HepG2 (cell line): ENCODE data around the gene SCAMP3. TPM values are rescaled to one million over a fixed set of nuclear protein-coding genes. Genes with fewer than 3 reads are reported as not detected.

Experiments
- CHD2 ChIP-seq: IDR thresholded peaks from 2 replicates; pipeline ENCODE4 v1.6.1; 2011; ENCODE audit warnings: low read depth, low read length, improper control_type of control experiment
- EP300 ChIP-seq, 3 experiments: sonication (generic) in 1 of 3; formaldehyde crosslinking in 1 of 3; IDR thresholded peaks; 2 replicates each; pipeline versions ENCODE4 v1.5.1 to v1.6.1; 2011 to 2020; ENCODE audit warnings: low read depth in 2 of 3, low read length in 2 of 3, borderline replicate concordance in 1 of 3, improper control_type of control experiment in 1 of 3, mild to moderate bottlenecking in 1 of 3, missing genetic modification reagents in 1 of 3, moderate library complexity in 1 of 3
- HNRNPL ChIP-seq: fragments of 200-400 bp; formaldehyde crosslinking; IDR thresholded peaks from 2 replicates; pipeline ENCODE4 v1.6.1; 2017; ENCODE audit warnings: mild to moderate bottlenecking, low read depth, low read length
- IKZF4 ChIP-seq: sonication (generic); formaldehyde crosslinking; IDR thresholded peaks from 2 replicates; pipeline ENCODE4 v1.5.1; 2020; ENCODE audit warnings: borderline replicate concordance, mild to moderate bottlenecking, low read depth, missing genetic modification reagents; ENCODE audit errors: not compliant biosample characterization
- NR2F1 ChIP-seq, 2 experiments: fragments of 450-650 bp in 1 of 2; formaldehyde crosslinking in 1 of 2; IDR thresholded peaks; 2 replicates each; pipeline versions ENCODE4 v1.5.0 to v1.6.1; 2016 to 2020; ENCODE audit warnings: mild to moderate bottlenecking in 1 of 2, missing compliant biosample characterization in 1 of 2, missing genetic modification reagents in 1 of 2, moderate library complexity in 1 of 2
- PAF1 ChIP-seq: IDR thresholded peaks from 2 replicates; pipeline ENCODE4 v1.6.1; 2016; ENCODE audit warnings: missing genetic modification reagents, missing compliant biosample characterization
- PRDM10 ChIP-seq: sonication (generic); formaldehyde crosslinking; IDR thresholded peaks from 2 replicates; pipeline ENCODE4 v1.4.0; 2020; ENCODE audit warnings: low read depth, missing genetic modification reagents
- RBFOX2 ChIP-seq: fragments of 200-400 bp; formaldehyde crosslinking; IDR thresholded peaks from 2 replicates; pipeline ENCODE4 v1.6.1; 2017; ENCODE audit warnings: low read depth, mild to moderate bottlenecking, low read length
- RORA ChIP-seq: sonication (generic); formaldehyde crosslinking; IDR thresholded peaks from 2 replicates; pipeline ENCODE4 v1.5.0; 2020; ENCODE audit warnings: mild to moderate bottlenecking, missing genetic modification reagents, moderate library complexity
- ZBTB21 ChIP-seq: sonication (generic); formaldehyde crosslinking; IDR thresholded peaks from 2 replicates; pipeline ENCODE4 v1.4.0; 2020; ENCODE audit warnings: missing genetic modification reagents
- ZGPAT ChIP-seq: IDR thresholded peaks from 2 replicates; pipeline ENCODE4 v1.6.1; 2016; ENCODE audit warnings: mild to moderate bottlenecking
- ZNF24 ChIP-seq: fragments of 450-650 bp; IDR thresholded peaks from 2 replicates; pipeline ENCODE4 v1.6.1; 2017; ENCODE audit warnings: antibody characterized with exemption, mild to moderate bottlenecking
- ZNF296 ChIP-seq: sonication (generic); formaldehyde crosslinking; conservative IDR thresholded peaks from 2 replicates; pipeline ENCODE4 v1.5.0; 2020; ENCODE audit warnings: mild to moderate bottlenecking, missing genetic modification reagents
- ZNF446 ChIP-seq: sonication (generic); formaldehyde crosslinking; IDR thresholded peaks from 2 replicates; pipeline ENCODE4 v1.5.0; 2020; ENCODE audit warnings: mild to moderate bottlenecking, missing genetic modification reagents
- ZNF564 ChIP-seq: sonication (generic); formaldehyde crosslinking; IDR thresholded peaks from 2 replicates; pipeline ENCODE4 v1.8.1; 2023; ENCODE audit warnings: mild to moderate bottlenecking, missing genetic modification reagents
- ZNF670 ChIP-seq: sonication (generic); formaldehyde crosslinking; IDR thresholded peaks from 2 replicates; pipeline ENCODE4 v1.8.0; 2022; ENCODE audit warnings: mild to moderate bottlenecking, missing genetic modification reagents, borderline replicate concordance
- ZNF792 ChIP-seq: IDR thresholded peaks from 2 replicates; pipeline ENCODE4 v1.6.1; 2016
- polyA plus RNA-seq, 8 experiments: library from polyadenylated mRNA; depleted of rRNA in 3 of 8; stranded (reverse) in 7 of 8; unstranded in 1 of 8; fragments of >200 nt; fragmentation: Illumina TruSeq in 4 of 8; extraction: Trizol in 4 of 8; gene quantifications; 2 replicates each; pipeline versions ENCODE4 v1.2.1 to v1.2.3, GENCODE V29; 2011 to 2016; ENCODE audit warnings: low read depth in 4 of 8, missing spikeins in 1 of 8, mixed read lengths in 1 of 8; ENCODE audit not compliant: insufficient read depth in 1 of 8
- total RNA-seq, 5 experiments: library from RNA; depleted of rRNA; stranded (reverse); fragments of >200 nt; fragmentation: Illumina TruSeq; extraction: Trizol; gene quantifications; 2 replicates each; pipeline ENCODE4 v1.2.3, GENCODE V29; 2016; ENCODE audit warnings: low read depth in 1 of 5
- TF ChIP-seq, protein P1 (sequence below): IDR thresholded peaks from 2 replicates; pipeline ENCODE4 v1.6.1; 2016; ENCODE audit warnings: missing compliant biosample characterization, missing genetic modification reagents, borderline replicate concordance
- TF ChIP-seq, protein P2 (sequence below): fragments of 450-650 bp; IDR thresholded peaks from 2 replicates; pipeline ENCODE4 v1.6.1; 2016

The SCAMP3 gene
- total and polyA plus RNA-seq, 2 of the 13 experiments (the other 11 are each of a cell fraction or from before 2014, with no cell fraction given): 46.8 to 83.3 TPM

DNA sequence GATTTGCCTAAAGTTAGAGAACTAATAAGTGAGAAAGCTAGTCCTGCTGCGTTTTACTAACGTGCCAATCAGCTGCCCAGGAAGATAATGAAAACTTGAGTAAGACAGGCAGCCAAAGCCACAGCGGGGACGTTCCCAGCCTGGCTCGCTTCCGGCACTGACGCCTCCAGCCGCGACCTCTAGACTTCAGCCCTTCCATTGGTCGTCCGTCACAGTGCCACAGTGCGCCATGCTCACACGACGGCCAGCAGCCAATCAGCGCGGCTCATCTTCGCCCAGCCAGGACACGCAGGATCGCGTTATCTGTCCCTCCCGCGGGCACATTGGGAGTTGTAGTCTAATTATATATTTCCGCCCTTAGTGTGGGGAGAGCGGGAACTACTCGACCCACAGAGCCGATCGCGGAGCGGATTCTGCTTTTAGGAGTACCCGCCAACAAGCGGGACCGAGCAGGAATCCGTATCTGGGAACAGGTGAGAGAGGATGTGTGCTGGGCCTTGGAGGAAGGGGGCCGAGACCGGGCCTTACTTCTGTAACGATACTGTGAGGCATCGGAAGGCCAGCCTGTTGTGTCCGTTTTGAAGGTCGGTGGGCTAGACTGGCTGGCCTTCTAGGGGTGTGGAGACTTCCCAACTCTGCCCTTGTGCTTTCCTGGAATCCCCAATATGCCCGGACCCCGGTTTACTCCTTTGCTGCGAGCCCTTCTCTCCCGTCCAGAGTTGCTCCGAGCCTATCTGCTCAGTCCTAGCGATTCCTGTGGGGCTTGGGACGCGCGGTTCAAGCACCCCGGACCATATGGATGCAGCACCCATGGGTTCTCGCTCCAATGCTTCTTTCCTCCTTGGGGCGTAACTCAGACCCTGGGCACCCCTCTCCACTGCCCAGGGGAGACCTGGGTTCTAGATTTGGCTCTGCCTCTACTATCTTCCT is 46.6 kb upstream of the SCAMP3 start, which contains the start of gene FDPS (continued):
- TF ChIP-seq RBFOX2: peak; percentile 74
- TF ChIP-seq, protein P1, sequence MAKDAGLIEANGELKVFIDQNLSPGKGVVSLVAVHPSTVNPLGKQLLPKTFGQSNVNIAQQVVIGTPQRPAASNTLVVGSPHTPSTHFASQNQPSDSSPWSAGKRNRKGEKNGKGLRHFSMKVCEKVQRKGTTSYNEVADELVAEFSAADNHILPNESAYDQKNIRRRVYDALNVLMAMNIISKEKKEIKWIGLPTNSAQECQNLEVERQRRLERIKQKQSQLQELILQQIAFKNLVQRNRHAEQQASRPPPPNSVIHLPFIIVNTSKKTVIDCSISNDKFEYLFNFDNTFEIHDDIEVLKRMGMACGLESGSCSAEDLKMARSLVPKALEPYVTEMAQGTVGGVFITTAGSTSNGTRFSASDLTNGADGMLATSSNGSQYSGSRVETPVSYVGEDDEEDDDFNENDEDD (CRISPR knock-in tag): peak; percentile 78
- peak; percentile 39; the same call in 1 of the 2 replicates for TF ChIP-seq ZNF564 (CRISPR knock-in tag)
- no peak for TF ChIP-seq IKZF4 (CRISPR knock-in tag)
- TF ChIP-seq ZNF296: no peak
- TF ChIP-seq HNRNPL: no peak
- TF ChIP-seq ZGPAT (CRISPR knock-in tag): peak; percentile 67
- no peak; the same call in 1 of the 2 replicates for TF ChIP-seq ZNF670 (CRISPR knock-in tag)
- TF ChIP-seq, protein P2, sequence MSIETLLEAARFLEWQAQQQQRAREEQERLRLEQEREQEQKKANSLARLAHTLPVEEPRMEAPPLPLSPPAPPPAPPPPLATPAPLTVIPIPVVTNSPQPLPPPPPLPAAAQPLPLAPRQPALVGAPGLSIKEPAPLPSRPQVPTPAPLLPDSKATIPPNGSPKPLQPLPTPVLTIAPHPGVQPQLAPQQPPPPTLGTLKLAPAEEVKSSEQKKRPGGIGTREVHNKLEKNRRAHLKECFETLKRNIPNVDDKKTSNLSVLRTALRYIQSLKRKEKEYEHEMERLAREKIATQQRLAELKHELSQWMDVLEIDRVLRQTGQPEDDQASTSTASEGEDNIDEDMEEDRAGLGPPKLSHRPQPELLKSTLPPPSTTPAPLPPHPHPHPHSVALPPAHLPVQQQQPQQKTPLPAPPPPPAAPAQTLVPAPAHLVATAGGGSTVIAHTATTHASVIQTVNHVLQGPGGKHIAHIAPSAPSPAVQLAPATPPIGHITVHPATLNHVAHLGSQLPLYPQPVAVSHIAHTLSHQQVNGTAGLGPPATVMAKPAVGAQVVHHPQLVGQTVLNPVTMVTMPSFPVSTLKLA: peak; percentile 53
- TF ChIP-seq PAF1 (CRISPR knock-in tag): no peak; the same call in 1 of the 2 replicates
- no peak for TF ChIP-seq ZNF24
- TF ChIP-seq RORA (CRISPR knock-in tag): no peak
- TF ChIP-seq ZBTB21 (CRISPR knock-in tag): no peak
- TF ChIP-seq ZNF446 (CRISPR knock-in tag): no peak
- TF ChIP-seq PRDM10: no peak
- TF ChIP-seq CHD2: peak; percentile 92
- no peak; the same call in 1 of the 2 replicates for TF ChIP-seq ZNF792 (CRISPR knock-in tag)
- peak in 1 of 2 experiments; percentile 57; a peak in 2 of 4 replicates for TF ChIP-seq EP300 (IDR thresholded peaks at IDR 0.05; ENCODE audit: low read depth in 2 of 2, low read length in 2 of 2)
- peak; percentile 6; the same call in 1 of the 2 replicates for TF ChIP-seq EP300 (CRISPR knock-in tag; IDR thresholded peaks at IDR 0.05; ENCODE audit: borderline replicate concordance)
- TF ChIP-seq NR2F1 (CRISPR knock-in tag; IDR thresholded peaks at IDR 0.05): no peak
